Osteocyte (in vitro differentiated cells): Measurements from ENCODE around the gene PLIN3. TPM values are rescaled to one million over a fixed set of nuclear protein-coding genes. Genes with fewer than 3 reads are reported as not detected.

Source experiments
- DNase-seq: peaks from one replicate; pipeline ENCODE4 v3.0.0; 2021; ENCODE audit warnings: mixed read lengths; ENCODE audit not compliant: unreplicated experiment; ENCODE audit errors: extremely low spot score
- H3K27ac Mint-ChIP-seq: one replicate; pipeline ENCODE4 v1.8.0; 2021; ENCODE audit warnings: mild to moderate bottlenecking, mixed read lengths; ENCODE audit not compliant: unreplicated experiment
- H3K27me3 Mint-ChIP-seq: one replicate; pipeline ENCODE4 v1.8.0; 2021; ENCODE audit warnings: mixed read lengths; ENCODE audit not compliant: unreplicated experiment
- H3K36me3 Mint-ChIP-seq: one replicate; pipeline ENCODE4 v1.8.0; 2021; ENCODE audit warnings: mixed read lengths; ENCODE audit not compliant: unreplicated experiment
- H3K4me1 Mint-ChIP-seq: one replicate; pipeline ENCODE4 v1.8.0; 2021; ENCODE audit warnings: mixed read lengths; ENCODE audit not compliant: unreplicated experiment
- H3K4me3 Mint-ChIP-seq: one replicate; pipeline ENCODE4 v1.8.0; 2021; ENCODE audit warnings: mild to moderate bottlenecking, moderate library complexity, mixed read lengths; ENCODE audit not compliant: unreplicated experiment
- H3K9me3 Mint-ChIP-seq: one replicate; pipeline ENCODE4 v1.8.0; 2021; ENCODE audit warnings: mixed read lengths; ENCODE audit not compliant: unreplicated experiment
- total RNA-seq: library from RNA; stranded (reverse); gene quantifications from 2 replicates; pipeline ENCODE4 v1.2.1, GENCODE V29; 2021
- TF ChIP-seq, protein P1 (sequence below): fragments of 200-600 bp; sonication (generic); IDR thresholded peaks from 2 replicates; pipeline ENCODE4 v1.5.0; 2021; ENCODE audit warnings: antibody characterized with exemption, mild to moderate bottlenecking, moderate library complexity

The PLIN3 gene
- total RNA-seq, 1 donor from 2014 or later, result 77.8 TPM

DNA sequence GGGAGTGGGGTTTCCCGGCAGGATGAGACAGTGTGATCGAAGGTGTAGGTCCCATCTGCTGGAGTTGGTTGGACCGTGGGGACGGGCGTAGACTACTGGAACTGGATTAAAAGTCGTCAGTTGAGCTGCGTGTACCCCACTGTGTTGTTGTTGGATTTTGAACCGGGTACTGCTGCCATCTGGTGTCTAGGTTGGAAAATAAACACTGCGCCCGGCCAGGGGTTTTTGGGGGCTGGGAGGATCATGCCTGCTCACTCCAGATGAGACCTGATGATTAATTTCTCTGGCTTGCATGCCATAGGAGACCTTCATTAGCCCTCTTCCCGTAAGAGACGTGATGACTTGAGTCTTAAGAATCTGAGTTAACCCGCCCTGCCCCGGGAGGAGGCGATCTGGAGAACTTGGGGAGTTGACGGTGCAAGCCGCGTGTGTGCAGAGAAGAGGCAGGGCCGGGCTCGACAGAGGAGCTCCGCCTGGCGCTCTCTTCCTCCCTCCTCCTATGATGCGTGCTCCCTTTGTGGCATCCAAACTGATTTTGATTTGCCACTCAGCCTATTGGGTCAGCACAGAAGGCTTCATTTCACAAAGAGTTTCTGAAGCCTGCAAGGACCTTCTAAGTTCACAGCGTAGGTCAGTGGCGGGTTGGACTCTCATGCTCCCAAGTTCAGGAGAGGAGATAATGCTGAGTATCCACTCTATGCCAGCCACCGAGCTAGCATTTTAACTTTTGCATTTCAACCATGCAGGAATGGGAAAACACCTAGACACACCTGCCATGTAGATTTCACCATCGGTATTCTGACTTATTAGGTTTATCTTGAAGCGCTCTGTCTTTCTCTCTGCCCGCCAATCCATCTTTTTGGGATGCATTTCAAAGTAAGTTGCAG, 44.6 kb upstream of the PLIN3 start:
- DNase-seq, result peak; percentile 94
- peak overlapping the region; percentile 72 for H3K4me3 Mint-ChIP-seq
- TF ChIP-seq, protein P1, sequence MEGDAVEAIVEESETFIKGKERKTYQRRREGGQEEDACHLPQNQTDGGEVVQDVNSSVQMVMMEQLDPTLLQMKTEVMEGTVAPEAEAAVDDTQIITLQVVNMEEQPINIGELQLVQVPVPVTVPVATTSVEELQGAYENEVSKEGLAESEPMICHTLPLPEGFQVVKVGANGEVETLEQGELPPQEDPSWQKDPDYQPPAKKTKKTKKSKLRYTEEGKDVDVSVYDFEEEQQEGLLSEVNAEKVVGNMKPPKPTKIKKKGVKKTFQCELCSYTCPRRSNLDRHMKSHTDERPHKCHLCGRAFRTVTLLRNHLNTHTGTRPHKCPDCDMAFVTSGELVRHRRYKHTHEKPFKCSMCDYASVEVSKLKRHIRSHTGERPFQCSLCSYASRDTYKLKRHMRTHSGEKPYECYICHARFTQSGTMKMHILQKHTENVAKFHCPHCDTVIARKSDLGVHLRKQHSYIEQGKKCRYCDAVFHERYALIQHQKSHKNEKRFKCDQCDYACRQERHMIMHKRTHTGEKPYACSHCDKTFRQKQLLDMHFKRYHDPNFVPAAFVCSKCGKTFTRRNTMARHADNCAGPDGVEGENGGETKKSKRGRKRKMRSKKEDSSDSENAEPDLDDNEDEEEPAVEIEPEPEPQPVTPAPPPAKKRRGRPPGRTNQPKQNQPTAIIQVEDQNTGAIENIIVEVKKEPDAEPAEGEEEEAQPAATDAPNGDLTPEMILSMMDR, result peak; percentile 86
- H3K9me3 Mint-ChIP-seq, result no peaks in the 10 kb centered on the region
- H3K4me1 Mint-ChIP-seq, result peaks cover 56% of the 10 kb centered on the region
- no peaks in the 10 kb centered on the region for H3K27me3 Mint-ChIP-seq
- H3K27ac Mint-ChIP-seq, result peak overlapping the region; percentile 97
- no peaks in the 10 kb centered on the region for H3K36me3 Mint-ChIP-seq

DNA sequence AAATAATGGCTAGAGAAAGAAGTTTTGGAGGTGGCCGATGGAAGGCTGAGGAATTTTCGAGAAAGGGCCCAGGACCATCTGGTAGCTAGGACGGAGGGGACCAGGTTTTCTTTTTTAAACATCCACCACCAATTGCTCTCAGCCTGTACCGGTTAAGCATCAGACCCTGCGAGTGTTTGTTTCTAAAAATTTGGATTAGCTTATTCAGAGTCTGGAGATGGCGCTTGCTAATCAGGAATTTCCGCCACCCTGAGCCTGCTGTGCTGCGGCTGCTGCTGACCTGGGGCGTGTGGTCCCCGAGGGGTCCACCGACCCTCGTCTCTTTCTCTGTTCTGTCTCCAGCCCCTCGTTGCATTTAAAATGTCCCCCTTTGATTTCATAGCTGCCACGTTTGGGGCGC, 43.8 kb upstream of the PLIN3 start:
- Mint-ChIP-seq H3K4me3 (peak overlapping the region; percentile 72), H3K36me3 (no peaks in the 10 kb centered on the region), H3K27me3 (no peaks in the 10 kb centered on the region), H3K27ac (peak overlapping the region; percentile 97), H3K9me3 (no peaks in the 10 kb centered on the region), H3K4me1 (peaks cover 53% of the 10 kb centered on the region)
- DNase-seq, result no peak
- TF ChIP-seq, protein P1, result no peak

DNA sequence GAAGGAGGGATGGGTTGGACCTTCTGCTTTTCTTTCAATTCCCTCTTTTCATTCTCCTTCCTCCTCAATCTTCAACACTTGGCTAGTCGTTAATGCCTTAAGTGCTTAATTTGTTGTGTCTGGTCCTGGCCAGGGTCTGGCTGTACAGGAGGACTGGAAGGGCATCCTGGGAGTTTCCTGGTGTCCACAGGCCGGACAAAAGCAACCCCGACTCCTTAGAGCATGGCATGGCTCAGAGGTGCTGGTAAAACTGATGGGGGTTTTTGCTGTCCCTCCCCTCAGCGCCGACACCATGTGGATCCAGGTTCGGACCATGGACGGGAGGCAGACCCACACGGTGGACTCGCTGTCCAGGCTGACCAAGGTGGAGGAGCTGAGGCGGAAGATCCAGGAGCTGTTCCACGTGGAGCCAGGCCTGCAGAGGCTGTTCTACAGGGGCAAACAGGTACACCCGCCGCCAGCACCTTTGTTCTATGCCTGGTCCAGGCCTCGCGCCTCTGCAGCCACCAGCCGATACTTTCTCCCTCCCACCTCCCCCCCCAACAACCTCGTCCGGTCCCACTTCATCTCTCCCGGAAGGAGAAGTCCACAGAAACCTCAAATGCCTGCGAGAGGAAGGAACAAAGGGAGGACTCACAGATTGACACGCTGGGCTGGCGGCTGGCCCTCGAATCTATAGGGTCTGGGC, 43.3 kb upstream of the PLIN3 start:
- DNase-seq, result no peak

DNA sequence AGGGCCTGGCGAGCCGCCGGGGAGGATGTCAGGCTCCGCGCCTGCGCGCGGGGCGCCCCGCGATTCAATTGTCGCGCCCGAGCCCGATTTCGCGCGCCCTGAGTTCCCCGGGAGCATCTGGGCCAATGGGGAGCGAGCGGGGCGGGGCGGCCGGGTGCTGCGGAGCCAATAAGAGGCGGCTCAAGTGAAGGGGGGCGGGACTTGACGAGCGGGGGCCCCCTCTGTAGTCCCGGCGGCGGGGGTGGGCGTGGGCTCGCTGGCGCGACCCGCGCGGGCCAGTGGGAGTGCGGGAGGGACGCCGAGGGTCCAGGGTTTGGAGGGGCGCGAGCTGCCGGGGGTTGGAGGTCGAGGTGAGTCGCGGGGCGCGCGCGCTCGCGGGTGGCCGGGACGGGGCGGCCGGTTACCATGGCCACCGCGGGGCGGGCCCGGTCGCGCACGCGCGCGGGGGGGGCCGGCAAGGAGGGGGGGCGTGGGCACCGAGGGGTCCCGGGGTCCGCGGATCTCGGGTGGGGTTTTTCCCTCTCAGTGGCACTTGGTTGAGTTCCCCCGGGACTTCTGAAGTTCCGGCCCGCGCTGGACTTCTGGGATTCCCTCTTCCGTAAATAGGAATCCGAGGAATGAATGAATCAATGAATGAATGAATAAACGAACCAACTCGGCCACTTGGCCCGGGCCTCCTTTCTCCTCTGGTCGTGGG, 42.6 kb upstream of the PLIN3 start:
- peaks cover 42% of the 10 kb centered on the region for H3K4me1 Mint-ChIP-seq
- H3K4me3 Mint-ChIP-seq, result peak overlapping the region; percentile 72
- H3K27me3 Mint-ChIP-seq, result no peaks in the 10 kb centered on the region
- peak; percentile 96 for DNase-seq
- no peaks in the 10 kb centered on the region for H3K36me3 Mint-ChIP-seq
- peak overlapping the region; percentile 97 for H3K27ac Mint-ChIP-seq
- no peaks in the 10 kb centered on the region for H3K9me3 Mint-ChIP-seq
- TF ChIP-seq, protein P1, result no peak

More for the DNA sequence above, 43.3 kb upstream of the PLIN3 start:
- no peaks in the 10 kb centered on the region for H3K36me3 Mint-ChIP-seq
- peak overlapping the region; percentile 72 for H3K4me3 Mint-ChIP-seq
- no peaks in the 10 kb centered on the region for H3K9me3 Mint-ChIP-seq
- H3K27ac Mint-ChIP-seq, result peak overlapping the region; percentile 97
- TF ChIP-seq, protein P1, result no peak
- H3K4me1 Mint-ChIP-seq, result peaks cover 49% of the 10 kb centered on the region
- H3K27me3 Mint-ChIP-seq, result no peaks in the 10 kb centered on the region
